Caki2 (cell line): Measurements from ENCODE around the gene CDC26. TPM values are rescaled to one million over a fixed set of nuclear protein-coding genes. Genes with fewer than 3 reads are reported as not detected.
"Not testable (repeated sequence)": the region's sequence is repeated elsewhere in the genome, so short reads cannot be mapped to it uniquely, and the experiment has no call there.

Experiments used
- DNase-seq: peaks from one replicate; pipeline ENCODE4 v3.0.0-alpha.2; 2015; ENCODE audit warnings: low read depth
- in situ Hi-C: cut with HindIII; loops from 2 replicates; pipeline ENCODE4 v1.10.0; 2016; ENCODE audit warnings: low sequenced_read_pairs, low pct_unique_long_range_greater_than_20kb, mixed read lengths
- total RNA-seq: library from RNA; depleted of rRNA; stranded (reverse); fragments of >200 nt; shearing (Covaris generic); gene quantifications from 2 replicates; pipeline ENCODE4 v1.2.3, GENCODE V29; 2014; ENCODE audit warnings: low replicate concordance

Gene CDC26
- total RNA-seq, 1 experiment from 2014 or later: 31.2 TPM

GRCh38 chr9:113298311-113298710, 22.9 kb upstream of the CDC26 start:
- DNase-seq: no peak

GRCh38 chr9:113296796-113297558, 21.6 kb upstream of the CDC26 start:
- in situ Hi-C loops: no loop called here

More at GRCh38 chr9:113298311-113298710, 22.9 kb upstream of the CDC26 start:
- in situ Hi-C loops: no loop called here

GRCh38 chr9:113296247-113296646, 20.9 kb upstream of the CDC26 start:
- in situ Hi-C loops, DNase-seq: not testable (repeated sequence)

More at GRCh38 chr9:113296796-113297558, 21.6 kb upstream of the CDC26 start:
- no peak for DNase-seq

DNA sequence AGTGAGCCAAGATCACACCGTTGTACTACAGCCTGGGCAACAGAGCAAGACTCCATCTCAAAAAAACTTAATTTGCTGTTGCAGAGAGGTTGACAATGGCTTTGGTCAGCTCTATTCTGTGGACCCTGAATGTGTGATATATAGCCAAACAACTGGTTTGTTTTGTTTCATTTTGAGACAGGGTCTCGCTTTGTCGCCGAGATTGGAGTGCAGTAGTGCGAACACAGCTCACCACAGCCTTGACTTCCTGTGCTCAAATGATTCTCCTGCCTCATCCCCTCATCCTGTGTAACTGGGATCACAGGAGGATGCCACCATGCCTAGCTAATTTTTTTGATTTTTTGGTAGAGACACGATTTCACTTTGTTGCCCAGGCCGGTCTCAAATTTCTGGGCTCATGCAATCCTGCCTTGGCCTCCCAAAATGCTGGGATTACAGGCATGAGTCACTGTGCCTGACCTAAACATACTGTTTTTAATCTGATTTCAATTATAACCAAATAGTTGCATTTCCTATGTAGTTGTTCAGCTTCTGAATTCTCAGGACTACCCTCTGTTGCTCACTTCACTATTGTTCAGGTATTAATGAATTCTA, 18.0 kb upstream of the CDC26 start:
- in situ Hi-C loops: no loop called here
- DNase-seq: no peak

DNA sequence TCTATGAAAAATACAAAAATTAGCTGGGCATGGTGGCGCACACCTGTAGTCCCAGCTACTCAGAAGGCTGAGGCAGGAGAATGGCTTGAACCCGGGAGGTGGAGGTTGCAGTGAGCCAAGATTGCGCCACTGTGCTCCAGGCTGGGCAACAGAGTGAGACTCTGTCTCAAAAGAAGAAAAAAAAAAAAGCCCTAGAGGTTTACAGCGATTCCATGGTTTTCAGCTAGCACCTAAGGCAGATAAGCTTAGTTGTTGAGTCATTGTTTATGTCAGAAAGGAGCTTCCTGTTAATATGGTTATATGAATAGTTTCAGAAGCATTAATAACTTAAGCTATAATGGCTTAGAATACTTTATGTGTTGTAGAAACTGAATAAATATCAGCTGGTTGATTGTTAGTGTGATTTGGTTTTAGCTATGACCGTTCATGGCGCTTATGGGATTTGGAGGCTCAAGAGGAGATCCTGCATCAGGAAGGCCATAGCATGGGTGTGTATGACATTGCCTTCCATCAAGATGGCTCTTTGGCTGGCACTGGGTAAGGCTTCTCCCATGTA, 14.8 kb upstream of the CDC26 start:
- in situ Hi-C loops: no loop called here
- no peak for DNase-seq

- DNase-seq: no peak
- in situ Hi-C loops: no loop called here
Observed at GRCh38 chr9:113289091-113289490, 13.7 kb upstream of the CDC26 start.

DNA sequence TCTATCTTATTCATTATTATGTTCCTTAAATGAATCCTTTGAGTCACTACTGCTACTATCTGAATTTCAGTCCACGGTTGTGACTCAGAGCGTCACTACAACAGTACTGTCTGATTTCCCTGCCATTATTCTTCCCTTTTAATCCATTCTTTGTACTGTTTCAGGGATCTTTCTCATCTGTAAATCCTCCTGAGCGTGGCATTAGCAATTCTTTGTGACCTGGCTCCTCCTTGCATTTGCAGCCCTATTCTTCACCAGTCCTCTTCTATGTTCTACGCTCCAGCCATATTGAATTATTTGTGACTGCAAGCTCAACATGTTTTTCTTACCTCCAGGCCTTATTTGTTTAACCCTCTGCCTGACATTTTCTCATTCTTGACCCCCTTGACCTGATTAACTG, 6.0 kb upstream of the CDC26 start:
- in situ Hi-C loops: no loop called here
- no peak for DNase-seq

DNA sequence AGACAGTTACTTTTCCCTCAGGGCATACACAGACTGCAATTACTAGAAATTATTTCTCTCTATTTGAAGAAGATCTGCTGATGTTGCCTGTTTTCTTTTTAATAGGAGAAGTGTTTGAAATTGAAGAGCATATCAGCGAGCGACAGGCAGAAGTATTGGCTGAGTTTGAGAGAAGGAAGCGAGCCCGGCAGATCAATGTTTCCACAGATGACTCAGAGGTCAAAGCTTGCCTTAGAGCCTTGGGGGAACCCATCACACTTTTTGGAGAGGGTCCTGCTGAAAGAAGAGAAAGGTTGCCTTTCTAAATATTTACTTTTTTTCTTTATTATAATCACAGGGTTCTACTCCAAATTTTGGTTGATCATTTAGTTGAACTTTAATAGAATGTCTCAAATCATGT, 3.5 kb upstream of the CDC26 start:
- in situ Hi-C loops: no loop called here
- DNase-seq: no peak

DNA sequence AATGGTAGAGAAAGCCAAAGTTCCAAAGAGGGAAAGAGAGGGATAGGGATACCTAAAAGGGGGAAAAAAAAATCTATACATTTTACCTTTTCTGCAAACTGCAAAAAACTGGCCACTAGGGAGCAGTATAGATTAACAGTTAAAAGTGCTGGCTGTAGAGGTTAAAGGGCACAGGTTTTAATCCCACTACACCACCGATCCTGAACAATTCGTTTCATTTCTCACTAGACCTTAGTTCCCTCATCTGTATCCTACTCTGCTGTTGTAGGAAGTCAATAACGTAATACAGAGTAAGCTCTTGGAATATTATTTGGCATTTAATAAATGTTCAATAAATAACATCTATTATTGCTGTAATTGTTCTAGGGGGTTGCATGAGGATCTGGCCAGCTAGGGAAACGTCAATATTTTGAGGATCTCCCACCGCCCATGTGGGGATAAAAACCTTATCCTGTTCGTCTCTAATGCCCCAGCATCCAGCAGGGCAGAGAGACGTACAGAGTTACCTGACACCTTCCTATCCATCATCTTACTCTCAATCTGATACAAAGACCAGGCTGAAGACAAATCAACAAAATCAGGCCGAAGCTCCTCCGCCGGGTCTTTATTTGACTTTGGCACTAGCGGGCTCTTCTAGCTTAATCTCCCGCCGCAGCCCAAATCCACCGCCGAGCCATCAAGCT, 757 bp downstream of the CDC26 start:
- in situ Hi-C loops: no loop called here
- peak; percentile 58 for DNase-seq

- DNase-seq: no peak
- in situ Hi-C loops: no loop called here
Observed at GRCh38 chr9:113269871-113270270, 5.5 kb downstream of the CDC26 start.

GRCh38 chr9:113269355-113269754, 6.0 kb downstream of the CDC26 start:
- no peak for DNase-seq
- in situ Hi-C loops: no loop called here

DNA sequence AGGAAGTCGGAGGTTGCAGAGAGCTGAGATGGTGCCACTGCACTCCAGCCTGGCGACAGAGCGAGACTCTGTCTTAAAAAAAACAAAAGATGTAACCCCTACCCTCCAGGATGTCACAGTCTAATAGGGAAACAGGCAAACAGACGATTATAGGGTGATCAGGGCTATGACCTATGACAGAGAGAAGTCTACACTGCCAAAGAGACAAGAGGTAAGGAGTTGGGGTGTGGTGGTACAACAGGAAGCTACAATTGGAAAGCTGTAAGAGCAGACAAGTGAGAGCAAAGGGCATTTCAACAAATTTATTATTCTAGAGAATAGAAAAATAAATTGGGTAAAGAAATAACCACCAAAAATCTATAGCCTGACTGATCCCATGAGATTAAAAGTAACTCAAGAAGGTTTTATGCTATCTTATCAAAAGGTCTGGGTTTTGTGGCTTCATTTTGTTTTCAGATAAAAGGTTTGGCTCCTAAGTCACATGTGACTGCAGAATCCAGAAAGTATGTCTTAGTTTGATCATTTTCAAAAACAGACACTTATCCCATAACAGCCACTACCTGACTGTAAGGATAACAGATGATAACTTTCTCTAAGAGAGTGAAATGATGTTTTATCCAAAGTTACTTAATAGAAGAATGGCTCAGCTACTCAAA, 7.3 kb downstream of the CDC26 start:
- in situ Hi-C loops: no loop called here
- DNase-seq: no peak

DNA sequence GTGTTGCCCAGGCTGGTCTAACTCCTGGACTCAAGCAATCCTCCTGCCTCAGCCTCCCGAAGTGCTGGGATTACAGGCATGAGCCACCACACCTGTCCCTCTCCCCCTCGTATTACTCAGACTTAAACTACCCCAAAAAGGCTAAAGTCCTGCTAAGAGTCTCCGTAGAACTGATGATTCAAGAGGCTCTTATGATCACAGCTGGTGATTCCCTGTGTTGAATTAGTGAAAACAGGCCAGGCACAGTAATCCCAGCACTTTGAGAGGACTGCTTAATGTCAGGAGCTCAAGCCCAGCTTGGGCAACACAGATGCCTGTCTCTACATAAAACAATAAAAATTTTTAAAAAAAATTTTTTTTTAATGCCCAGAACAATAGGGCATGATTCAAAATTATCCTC, 9.2 kb downstream of the CDC26 start:
- in situ Hi-C loops: no loop called here
- DNase-seq: no peak

- in situ Hi-C loops: no loop called here
- no peak for DNase-seq
Observed at GRCh38 chr9:113261917-113262671, 13.3 kb downstream of the CDC26 start.

DNA sequence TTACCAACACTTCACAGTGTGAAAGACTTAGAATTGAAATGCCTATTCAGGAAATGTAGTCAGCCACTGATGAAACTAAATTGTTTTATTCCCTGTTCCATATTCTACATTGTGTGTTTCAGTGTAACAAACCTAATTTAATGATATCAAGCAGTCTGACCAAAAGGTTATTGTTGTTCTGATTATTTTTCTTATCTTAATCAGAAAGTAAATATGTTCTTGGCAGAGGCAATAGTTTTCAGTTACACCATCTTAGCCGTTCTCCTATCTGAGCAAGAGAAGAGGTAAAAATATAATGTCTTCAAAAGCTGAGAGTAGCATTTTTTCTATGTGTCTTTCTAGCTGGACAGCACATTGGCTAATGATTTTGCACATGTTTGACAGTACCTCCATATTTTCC, 17.1 kb downstream of the CDC26 start:
- in situ Hi-C loops: no loop called here
- DNase-seq: no peak

- in situ Hi-C loops: no loop called here
- no peak for DNase-seq
Observed at GRCh38 chr9:113257863-113258262, 17.5 kb downstream of the CDC26 start.

DNA sequence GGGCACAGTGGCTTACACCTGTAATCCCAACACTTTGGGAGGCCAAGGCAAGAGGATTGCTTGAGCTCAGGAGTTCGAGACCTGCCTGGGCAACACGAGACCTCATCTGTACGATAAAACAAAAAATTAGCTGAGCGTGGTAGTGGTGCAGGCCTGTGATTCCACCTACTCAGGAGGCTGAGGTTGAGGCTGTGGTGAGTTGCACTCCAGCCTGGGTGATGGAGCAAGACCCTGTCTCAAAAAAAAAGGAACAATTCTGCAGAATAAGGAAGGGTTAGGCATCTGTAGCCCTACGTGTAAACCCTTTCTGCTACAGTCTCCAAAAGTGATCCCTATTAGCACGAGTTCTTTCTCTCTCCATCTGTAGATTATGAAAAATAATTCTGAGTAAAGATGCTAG, 19.9 kb downstream of the CDC26 start:
- DNase-seq: no peak
- in situ Hi-C loops: no loop called here

- in situ Hi-C loops: no loop called here
- DNase-seq: no peak
Observed at GRCh38 chr9:113254991-113255390, 20.4 kb downstream of the CDC26 start.
